IMR-90 (cell line): ENCODE measurements around the gene ARPP21.

Experiments
- BHLHE40 ChIP-seq: fragments of 150-350 bp; IDR thresholded peaks from 2 replicates; pipeline ENCODE4 v1.6.1; 2016; ENCODE audit warnings: mild to moderate bottlenecking, low read depth, low read length
- CEBPB ChIP-seq: IDR thresholded peaks from 2 replicates; pipeline ENCODE4 v1.6.1; 2012; ENCODE audit warnings: low read depth, low read length, improper control_type of control experiment
- MAZ ChIP-seq: IDR thresholded peaks from 2 replicates; pipeline ENCODE4 v1.6.1; 2012; ENCODE audit warnings: low read depth, mild to moderate bottlenecking, low read length, improper control_type of control experiment, moderate library complexity, borderline replicate concordance
- MXI1 ChIP-seq: IDR thresholded peaks from 2 replicates; pipeline ENCODE4 v1.6.1; 2012; ENCODE audit warnings: low read depth, mild to moderate bottlenecking, low read length, moderate library complexity, borderline replicate concordance
- POLR2A ChIP-seq: IDR thresholded peaks from 2 replicates; pipeline ENCODE4 v1.6.1; 2012; ENCODE audit warnings: mild to moderate bottlenecking, low read depth, low read length
- RAD21 ChIP-seq: IDR thresholded peaks from 2 replicates; pipeline ENCODE4 v1.6.1; 2012; ENCODE audit warnings: low read length, improper control_type of control experiment
- SMC3 ChIP-seq: fragments of 150-350 bp; IDR thresholded peaks from 2 replicates; pipeline ENCODE4 v1.6.1; 2016; ENCODE audit warnings: low read depth, mild to moderate bottlenecking, antibody characterized with exemption, low read length, moderate library complexity
- TF ChIP-seq, protein P1 (sequence below): conservative IDR thresholded peaks from 2 replicates; pipeline ENCODE4 v1.5.1; 2012; ENCODE audit warnings: mild to moderate bottlenecking, low read depth, low read length, improper control_type of control experiment
- TF ChIP-seq, protein P2 (sequence below): fragments of 150-350 bp; IDR thresholded peaks from 2 replicates; pipeline ENCODE4 v1.6.1; 2016; ENCODE audit warnings: low read depth, mild to moderate bottlenecking, low read length, moderate library complexity, borderline replicate concordance
- TF ChIP-seq, protein P3 (sequence below): fragments of 150-350 bp; IDR thresholded peaks from 2 replicates; pipeline ENCODE4 v1.6.1; 2017; ENCODE audit warnings: mild to moderate bottlenecking, antibody characterized with exemption, low read length, low read depth

DNA sequence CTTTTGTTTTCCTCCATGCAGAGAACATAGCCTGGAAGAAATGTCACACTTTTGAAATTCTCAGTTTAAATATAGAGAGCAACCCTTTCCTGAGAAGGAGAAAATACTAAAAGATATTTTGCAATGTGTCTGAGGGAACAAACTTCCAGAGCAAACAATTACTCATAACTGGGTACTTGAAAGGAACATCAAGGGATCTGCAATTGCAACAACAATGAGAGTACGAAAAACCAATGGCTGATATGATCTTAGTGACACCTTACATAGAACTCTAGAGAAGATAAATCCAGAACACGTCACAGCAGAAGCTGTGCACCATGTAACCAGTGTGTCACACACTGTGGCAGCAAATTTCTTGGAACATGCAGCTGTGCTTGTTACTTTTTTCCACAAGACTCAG, 14.6 kb upstream of the ARPP21 start:
- TF ChIP-seq POLR2A (no peak), CEBPB (no peak), MAZ (no peak), RAD21 (no peak), BHLHE40 (no peak), SMC3 (no peak), MXI1 (no peak)
- TF ChIP-seq, protein P1, sequence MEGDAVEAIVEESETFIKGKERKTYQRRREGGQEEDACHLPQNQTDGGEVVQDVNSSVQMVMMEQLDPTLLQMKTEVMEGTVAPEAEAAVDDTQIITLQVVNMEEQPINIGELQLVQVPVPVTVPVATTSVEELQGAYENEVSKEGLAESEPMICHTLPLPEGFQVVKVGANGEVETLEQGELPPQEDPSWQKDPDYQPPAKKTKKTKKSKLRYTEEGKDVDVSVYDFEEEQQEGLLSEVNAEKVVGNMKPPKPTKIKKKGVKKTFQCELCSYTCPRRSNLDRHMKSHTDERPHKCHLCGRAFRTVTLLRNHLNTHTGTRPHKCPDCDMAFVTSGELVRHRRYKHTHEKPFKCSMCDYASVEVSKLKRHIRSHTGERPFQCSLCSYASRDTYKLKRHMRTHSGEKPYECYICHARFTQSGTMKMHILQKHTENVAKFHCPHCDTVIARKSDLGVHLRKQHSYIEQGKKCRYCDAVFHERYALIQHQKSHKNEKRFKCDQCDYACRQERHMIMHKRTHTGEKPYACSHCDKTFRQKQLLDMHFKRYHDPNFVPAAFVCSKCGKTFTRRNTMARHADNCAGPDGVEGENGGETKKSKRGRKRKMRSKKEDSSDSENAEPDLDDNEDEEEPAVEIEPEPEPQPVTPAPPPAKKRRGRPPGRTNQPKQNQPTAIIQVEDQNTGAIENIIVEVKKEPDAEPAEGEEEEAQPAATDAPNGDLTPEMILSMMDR, result no peak
- TF ChIP-seq, protein P2, sequence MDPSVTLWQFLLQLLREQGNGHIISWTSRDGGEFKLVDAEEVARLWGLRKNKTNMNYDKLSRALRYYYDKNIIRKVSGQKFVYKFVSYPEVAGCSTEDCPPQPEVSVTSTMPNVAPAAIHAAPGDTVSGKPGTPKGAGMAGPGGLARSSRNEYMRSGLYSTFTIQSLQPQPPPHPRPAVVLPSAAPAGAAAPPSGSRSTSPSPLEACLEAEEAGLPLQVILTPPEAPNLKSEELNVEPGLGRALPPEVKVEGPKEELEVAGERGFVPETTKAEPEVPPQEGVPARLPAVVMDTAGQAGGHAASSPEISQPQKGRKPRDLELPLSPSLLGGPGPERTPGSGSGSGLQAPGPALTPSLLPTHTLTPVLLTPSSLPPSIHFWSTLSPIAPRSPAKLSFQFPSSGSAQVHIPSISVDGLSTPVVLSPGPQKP, result no peak
- TF ChIP-seq, protein P3, sequence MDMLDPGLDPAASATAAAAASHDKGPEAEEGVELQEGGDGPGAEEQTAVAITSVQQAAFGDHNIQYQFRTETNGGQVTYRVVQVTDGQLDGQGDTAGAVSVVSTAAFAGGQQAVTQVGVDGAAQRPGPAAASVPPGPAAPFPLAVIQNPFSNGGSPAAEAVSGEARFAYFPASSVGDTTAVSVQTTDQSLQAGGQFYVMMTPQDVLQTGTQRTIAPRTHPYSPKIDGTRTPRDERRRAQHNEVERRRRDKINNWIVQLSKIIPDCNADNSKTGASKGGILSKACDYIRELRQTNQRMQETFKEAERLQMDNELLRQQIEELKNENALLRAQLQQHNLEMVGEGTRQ, result no peak
